ENCODE results near the gene THSD4. TPM values are rescaled to one million over a fixed set of nuclear protein-coding genes. Genes with fewer than 3 reads are reported as not detected.

The THSD4 gene
- total RNA-seq, 1 experiment from 2014 or later, result 24.2 TPM

DNA sequence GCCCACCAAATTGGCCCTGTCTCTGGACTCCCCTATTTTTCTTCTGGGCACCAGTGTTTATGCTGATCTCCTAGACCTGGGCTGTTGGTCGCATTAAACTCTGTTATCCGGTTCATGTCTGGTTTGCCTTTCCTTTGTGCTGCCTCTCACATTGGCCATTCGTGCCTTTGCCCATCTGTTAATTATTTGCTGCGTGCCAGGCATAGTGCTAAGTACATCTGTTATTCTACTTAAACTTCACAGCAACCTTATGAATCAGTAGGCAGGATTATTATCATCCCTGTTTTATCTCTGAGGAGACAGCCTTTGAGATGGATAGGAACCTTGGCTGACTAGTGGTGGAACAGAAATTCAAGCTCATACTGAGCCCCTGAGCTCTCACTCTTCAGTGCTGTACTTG is 76.0 kb downstream of the THSD4 start:
- no peak for TF ChIP-seq CTCF (IDR thresholded peaks at IDR 0.05; ENCODE audit: unreplicated experiment)
- no TSS peak for BruUV-seq (replicated peaks)
- CTCF ChIA-PET, result interaction anchor here (0.5 kb wide), 1 partner anchor 10 kb away, joined by 3 read pairs; no protein-coding TSS in a partner anchor
- H3K9me3 Mint-ChIP-seq (ENCODE audit: low read depth, unreplicated experiment), result no peaks in the 10 kb centered on the region
- intact Hi-C loops (cut with micrococcal nuclease; ENCODE audit: unreplicated experiment), result no loop called here
- no peaks in the 10 kb centered on the region for H3K36me3 Mint-ChIP-seq (ENCODE audit: insufficient read depth, unreplicated experiment)
- no peak overlapping the region for H3K27ac Mint-ChIP-seq (ENCODE audit: unreplicated experiment)
- DNase-seq, result no peak
- H3K4me1 Mint-ChIP-seq (ENCODE audit: low read depth, unreplicated experiment), result no peaks in the 10 kb centered on the region
- H3K27me3 Mint-ChIP-seq (ENCODE audit: unreplicated experiment), result no peaks in the 10 kb centered on the region
- H3K4me3 Mint-ChIP-seq (ENCODE audit: low read depth, unreplicated experiment), result no peak overlapping the region

DNA sequence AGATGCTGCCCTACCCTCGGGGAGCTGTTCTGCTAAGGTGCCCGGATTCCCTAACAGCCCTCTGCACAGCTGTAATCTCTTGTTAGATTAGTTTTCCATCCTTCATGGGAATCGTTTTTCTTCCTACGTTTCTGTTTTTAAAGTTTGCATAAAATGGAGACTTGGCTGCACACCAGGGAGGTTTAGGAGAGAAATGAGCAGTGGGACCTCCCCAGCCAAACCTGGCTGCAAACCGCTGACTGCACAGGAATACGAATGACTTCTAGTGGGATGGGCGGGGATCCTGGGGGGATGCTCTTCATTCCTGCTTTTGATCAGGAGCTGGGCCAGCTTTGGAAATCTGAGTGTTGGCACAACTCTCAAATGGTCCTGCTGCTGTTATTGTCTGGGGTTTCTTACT is 77.5 kb downstream of the THSD4 start:
- H3K27me3 Mint-ChIP-seq (ENCODE audit: unreplicated experiment), result no peaks in the 10 kb centered on the region
- H3K4me1 Mint-ChIP-seq (ENCODE audit: low read depth, unreplicated experiment), result no peaks in the 10 kb centered on the region
- intact Hi-C loops (cut with micrococcal nuclease; ENCODE audit: unreplicated experiment), result no loop called here
- no peak overlapping the region for H3K27ac Mint-ChIP-seq (ENCODE audit: unreplicated experiment)
- H3K9me3 Mint-ChIP-seq (ENCODE audit: low read depth, unreplicated experiment), result no peaks in the 10 kb centered on the region
- no peak for TF ChIP-seq CTCF (IDR thresholded peaks at IDR 0.05; ENCODE audit: unreplicated experiment)
- BruUV-seq (replicated peaks), result no TSS peak
- H3K4me3 Mint-ChIP-seq (ENCODE audit: low read depth, unreplicated experiment), result no peak overlapping the region
- CTCF ChIA-PET, result no interaction called here
- DNase-seq, result no peak
- H3K36me3 Mint-ChIP-seq (ENCODE audit: insufficient read depth, unreplicated experiment), result no peaks in the 10 kb centered on the region

- Mint-ChIP-seq H3K4me1 (ENCODE audit: low read depth, unreplicated experiment) (peaks cover 2% of the 10 kb centered on the region), H3K9me3 (ENCODE audit: low read depth, unreplicated experiment) (no peaks in the 10 kb centered on the region), H3K4me3 (ENCODE audit: low read depth, unreplicated experiment) (no peak overlapping the region), H3K36me3 (ENCODE audit: insufficient read depth, unreplicated experiment) (peaks cover 2% of the 10 kb centered on the region), H3K27ac (ENCODE audit: unreplicated experiment) (no peak overlapping the region), H3K27me3 (ENCODE audit: unreplicated experiment) (no peaks in the 10 kb centered on the region)
- CTCF ChIA-PET, result no interaction called here
- TF ChIP-seq CTCF (IDR thresholded peaks at IDR 0.05; ENCODE audit: unreplicated experiment), result no peak
- BruUV-seq (replicated peaks), result no TSS peak
- no peak for DNase-seq
- intact Hi-C loops (cut with micrococcal nuclease; ENCODE audit: unreplicated experiment), result no loop called here
These were observed 79.0 kb downstream of the THSD4 start for GRCh38 chr15:71194286-71194685.

DNA sequence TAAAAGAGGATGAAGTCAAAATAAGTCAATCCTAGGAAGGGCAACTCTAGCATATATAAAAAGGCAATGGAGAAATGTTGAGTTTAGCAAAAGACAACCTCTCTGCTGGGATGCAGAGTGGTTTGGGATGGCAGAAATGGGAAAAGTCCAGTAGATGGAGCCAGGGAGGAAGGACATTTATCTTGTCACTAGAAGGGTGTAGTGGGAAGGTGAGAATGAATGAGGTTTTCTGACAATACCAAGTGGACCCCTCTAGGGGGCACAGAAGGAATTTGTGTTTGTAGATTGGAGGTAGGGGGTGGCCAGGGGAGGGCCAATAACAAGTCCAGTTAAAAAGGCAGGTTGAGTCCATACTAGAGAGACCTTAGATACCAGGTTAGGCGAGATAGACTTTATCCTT is 80.0 kb downstream of the THSD4 start:
- no peaks in the 10 kb centered on the region for H3K27me3 Mint-ChIP-seq (ENCODE audit: unreplicated experiment)
- BruUV-seq (replicated peaks), result no TSS peak
- H3K4me3 Mint-ChIP-seq (ENCODE audit: low read depth, unreplicated experiment), result no peak overlapping the region
- peaks cover 8% of the 10 kb centered on the region for H3K36me3 Mint-ChIP-seq (ENCODE audit: insufficient read depth, unreplicated experiment)
- H3K4me1 Mint-ChIP-seq (ENCODE audit: low read depth, unreplicated experiment), result peaks cover 10% of the 10 kb centered on the region
- intact Hi-C loops (cut with micrococcal nuclease; ENCODE audit: unreplicated experiment), result no loop called here
- DNase-seq, result no peak
- H3K9me3 Mint-ChIP-seq (ENCODE audit: low read depth, unreplicated experiment), result no peaks in the 10 kb centered on the region
- H3K27ac Mint-ChIP-seq (ENCODE audit: unreplicated experiment), result no peak overlapping the region
- TF ChIP-seq CTCF (IDR thresholded peaks at IDR 0.05; ENCODE audit: unreplicated experiment), result no peak
- CTCF ChIA-PET, result no interaction called here
